Measurements from ENCODE around the gene CADM2.

DNA sequence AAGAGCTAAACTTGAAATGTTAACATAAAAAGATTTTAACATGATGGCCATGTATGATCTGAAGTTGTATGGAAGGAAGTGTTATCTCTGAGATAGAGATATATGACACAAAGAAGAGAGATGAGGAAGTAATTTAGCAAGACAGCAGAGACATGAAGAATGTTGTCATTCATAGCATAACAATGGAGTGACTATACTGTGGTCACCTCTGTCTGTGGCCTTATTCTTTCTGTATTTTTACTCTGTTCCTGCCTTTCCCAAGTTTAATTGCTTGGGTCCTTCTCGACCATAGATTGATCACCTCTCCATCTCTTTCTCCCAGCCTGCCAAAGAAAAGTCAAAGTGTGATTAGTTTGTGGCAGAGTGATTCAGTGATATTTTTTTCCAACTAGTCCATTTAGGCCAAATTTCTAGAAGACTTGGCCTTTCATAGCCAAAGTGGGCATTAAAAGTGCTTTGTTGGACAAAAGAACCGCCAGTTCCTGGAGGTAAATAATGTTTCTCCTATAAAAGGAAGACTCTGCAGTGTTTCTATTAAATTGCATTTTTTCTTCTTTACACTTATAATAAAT lies 711.9 kb downstream of the CADM2 start:
- TF ChIP-seq, protein P1, sequence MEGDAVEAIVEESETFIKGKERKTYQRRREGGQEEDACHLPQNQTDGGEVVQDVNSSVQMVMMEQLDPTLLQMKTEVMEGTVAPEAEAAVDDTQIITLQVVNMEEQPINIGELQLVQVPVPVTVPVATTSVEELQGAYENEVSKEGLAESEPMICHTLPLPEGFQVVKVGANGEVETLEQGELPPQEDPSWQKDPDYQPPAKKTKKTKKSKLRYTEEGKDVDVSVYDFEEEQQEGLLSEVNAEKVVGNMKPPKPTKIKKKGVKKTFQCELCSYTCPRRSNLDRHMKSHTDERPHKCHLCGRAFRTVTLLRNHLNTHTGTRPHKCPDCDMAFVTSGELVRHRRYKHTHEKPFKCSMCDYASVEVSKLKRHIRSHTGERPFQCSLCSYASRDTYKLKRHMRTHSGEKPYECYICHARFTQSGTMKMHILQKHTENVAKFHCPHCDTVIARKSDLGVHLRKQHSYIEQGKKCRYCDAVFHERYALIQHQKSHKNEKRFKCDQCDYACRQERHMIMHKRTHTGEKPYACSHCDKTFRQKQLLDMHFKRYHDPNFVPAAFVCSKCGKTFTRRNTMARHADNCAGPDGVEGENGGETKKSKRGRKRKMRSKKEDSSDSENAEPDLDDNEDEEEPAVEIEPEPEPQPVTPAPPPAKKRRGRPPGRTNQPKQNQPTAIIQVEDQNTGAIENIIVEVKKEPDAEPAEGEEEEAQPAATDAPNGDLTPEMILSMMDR (IDR thresholded peaks at IDR 0.05; ENCODE audit: insufficient read depth, low read depth, low read length) = no peak
- TF ChIP-seq EZH2 (IDR thresholded peaks at IDR 0.05; ENCODE audit: insufficient read depth, low read length) = no peak
